Activated T-cell treated with anti-CD3 and anti-CD28 coated beads, Interleukin-2, amount 50 U/mL, for 1 hour (primary cell): ENCODE results near the gene CEP41.
"Not testable (repeated sequence)": the region's sequence is repeated elsewhere in the genome, so short reads cannot be mapped to it uniquely, and the experiment has no call there.

Experiments used
- DNase-seq: peaks from one replicate; pipeline ENCODE4 v3.0.0-alpha.2; 2020

Gene CEP41

GRCh38 chr7:130458257-130458656, 17.4 kb upstream of the CEP41 start:
- no peak for DNase-seq

- no peak for DNase-seq
Observed at GRCh38 chr7:130454959-130455358, 14.1 kb upstream of the CEP41 start.

- no peak for DNase-seq
Observed at GRCh38 chr7:130452951-130453350, 12.1 kb upstream of the CEP41 start.

- DNase-seq: not testable (repeated sequence)
Observed at GRCh38 chr7:130451344-130451743, 10.5 kb upstream of the CEP41 start.

DNA sequence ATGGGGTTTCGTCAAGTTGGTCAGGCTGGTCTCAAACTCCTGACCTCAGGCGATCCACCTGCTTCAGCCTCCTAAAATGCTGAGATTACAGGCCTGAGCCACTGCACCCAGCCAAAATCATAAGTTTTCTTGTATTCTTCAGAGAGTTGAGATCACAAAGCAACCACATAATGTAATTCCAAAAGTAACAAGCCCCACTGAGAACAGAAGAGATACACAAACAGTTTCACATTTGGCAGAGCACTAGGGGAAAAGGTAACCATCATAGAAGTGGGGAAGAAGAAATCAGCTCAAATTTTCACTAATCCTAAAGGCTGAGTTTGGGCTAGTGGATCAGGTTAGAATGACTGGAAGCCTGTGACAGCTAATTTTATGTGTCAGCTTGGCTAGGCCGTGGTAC, 5.4 kb upstream of the CEP41 start:
- DNase-seq: no peak

DNA sequence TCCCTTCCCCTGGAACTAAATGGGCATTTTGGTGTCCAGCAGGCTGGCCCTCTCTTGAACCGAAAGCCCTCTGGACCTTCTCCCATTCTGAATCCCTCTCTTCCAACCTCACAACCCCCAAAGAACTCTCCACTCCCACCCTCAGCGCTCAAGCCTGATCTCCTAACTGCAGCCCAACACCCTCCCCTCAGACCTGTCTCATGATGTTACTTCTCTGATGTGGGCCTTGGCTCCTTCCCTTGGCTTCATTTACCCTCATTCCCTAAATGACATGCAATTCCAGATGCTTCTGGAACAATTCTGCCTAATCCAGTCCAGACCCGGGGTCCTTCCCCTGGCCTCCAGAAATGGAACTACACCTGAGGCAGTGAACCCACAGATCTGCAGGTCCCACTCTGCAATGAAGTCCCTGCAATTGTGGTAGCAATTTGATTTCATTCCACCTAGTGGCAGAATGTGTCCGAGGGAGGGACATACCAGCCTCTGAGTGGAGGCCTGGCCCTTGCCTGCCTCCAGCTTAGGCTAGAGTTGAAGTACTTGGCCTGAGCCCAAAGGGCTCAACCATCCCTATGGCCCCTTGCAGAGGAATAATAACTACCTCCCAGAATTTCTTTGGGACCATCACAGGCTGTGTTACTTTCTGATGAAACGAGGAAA, 4.1 kb upstream of the CEP41 start:
- DNase-seq: no peak

- no peak for DNase-seq
Observed at GRCh38 chr7:130444234-130444633, 3.4 kb upstream of the CEP41 start.

GRCh38 chr7:130442601-130443000, 1.8 kb upstream of the CEP41 start:
- DNase-seq: no peak

- no peak for DNase-seq
Observed at GRCh38 chr7:130441408-130441869, 623 bp upstream of the CEP41 start.

GRCh38 chr7:130436253-130436652, 4.6 kb downstream of the CEP41 start:
- DNase-seq: no peak

GRCh38 chr7:130435311-130435854, 5.4 kb downstream of the CEP41 start:
- no peak for DNase-seq

DNA sequence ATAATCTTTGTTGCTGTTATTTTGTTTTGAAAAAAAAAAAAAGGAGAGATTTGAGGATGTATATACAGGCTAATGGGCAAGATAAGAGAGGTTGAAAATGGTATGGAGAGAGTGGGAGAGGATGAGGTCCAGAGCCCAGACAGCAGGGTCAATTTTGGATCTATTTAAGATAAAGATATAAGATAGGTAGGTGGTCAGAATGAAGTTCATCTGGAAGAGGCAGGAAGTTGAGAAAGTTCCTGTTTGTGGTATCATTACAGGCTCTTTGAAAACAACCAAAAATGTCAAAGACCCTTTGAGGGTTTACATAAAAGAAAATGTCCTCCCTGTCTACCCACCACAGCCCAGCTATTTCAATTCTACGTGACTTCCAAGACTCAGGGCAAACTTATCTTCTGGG, 7.5 kb downstream of the CEP41 start:
- no peak for DNase-seq

DNA sequence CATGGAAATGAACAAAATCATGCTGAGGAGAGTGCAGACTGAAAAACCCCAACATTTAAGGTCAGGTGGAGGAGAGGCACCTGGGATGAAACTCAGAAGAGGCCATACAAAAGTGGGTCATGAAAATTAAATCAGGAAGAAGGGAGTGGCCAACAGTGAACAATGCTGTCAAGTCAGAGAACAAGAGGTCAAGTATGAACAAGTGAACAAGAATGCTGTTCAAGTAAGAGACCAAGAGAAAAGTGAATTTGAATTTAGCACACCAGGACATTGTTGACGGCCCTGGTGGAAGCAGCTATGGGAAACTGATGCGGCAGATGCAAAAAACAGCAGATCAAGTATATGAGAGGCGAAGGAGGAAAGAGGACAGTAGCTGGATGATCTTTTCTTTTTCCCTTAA, 7.9 kb downstream of the CEP41 start:
- DNase-seq: no peak

DNA sequence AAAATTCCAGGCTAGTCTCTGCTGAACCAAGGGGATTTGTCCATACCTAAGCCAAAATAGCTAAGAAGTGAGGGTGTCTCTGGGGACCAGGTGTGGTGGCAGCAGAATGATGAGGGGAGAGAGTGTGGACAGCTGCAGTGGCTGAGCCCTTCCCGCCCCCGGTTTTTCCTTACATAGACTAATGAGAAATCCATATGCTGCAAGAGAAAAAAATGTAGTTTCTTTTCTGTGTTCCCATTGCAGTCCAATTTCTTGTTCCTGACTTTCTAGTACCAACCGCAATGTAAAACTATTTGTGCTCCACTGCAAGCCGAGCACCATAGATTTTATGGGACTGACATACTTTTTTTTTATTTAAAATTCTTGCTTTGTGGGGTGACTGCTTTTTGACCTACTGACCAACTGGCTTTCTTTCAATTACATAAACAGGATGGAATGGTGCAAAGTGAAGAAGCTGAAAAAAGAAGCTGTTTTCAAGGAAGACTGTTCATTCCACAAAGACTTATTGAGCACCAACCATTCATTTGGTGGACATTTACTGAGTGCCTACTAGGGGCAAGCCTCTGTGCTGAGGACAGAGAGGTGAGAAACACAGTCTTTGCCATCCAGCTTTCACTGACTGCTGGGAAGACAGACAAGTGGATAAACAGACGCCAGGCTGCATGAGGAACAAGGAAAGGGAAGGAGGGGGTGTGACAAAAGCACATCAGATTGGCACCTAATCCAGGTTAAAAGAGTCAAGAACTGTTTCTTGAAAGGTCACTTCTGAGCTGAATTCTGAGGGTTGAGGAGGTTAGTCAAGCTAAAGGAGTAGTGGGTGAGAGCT, 9.8 kb downstream of the CEP41 start:
- no peak for DNase-seq

DNA sequence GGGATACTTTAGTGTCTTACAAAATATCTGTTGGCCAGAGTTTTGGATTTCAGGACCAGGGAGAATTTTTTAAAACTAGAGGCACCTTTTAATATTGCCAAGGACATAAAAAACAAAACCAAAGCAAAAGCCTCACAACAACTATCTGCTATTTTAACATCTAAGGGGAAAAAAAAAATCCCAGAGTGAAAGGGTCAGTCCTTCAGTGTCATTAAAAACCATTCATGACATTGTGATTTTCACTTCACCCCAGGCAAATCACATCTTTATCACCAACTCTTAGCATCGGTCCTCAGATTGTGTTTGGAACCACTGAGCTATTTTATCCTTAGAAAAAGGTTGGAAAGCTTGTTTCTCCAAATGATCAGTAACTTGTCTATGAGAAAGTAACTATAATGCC, 10.7 kb downstream of the CEP41 start:
- no peak for DNase-seq

DNA sequence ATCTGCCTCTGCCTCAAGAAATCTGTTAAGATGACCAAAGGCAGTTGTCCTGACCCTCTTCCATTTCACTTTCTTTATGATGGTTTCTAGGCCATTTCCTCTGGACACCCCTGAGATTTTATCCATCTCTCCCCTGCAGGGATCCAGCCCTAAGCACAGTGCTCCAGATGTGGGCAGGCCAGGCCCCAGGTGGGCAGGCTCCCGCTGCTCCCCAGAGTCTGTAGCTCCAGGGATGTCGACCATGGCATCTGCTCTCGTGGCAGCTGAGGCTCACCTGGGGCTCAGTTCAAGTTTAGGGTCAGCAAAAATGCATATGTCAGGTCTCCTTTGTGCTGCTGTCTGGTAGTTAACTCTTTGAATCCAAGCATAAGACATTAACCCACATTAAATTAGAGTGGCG, 11.8 kb downstream of the CEP41 start:
- DNase-seq: no peak

DNA sequence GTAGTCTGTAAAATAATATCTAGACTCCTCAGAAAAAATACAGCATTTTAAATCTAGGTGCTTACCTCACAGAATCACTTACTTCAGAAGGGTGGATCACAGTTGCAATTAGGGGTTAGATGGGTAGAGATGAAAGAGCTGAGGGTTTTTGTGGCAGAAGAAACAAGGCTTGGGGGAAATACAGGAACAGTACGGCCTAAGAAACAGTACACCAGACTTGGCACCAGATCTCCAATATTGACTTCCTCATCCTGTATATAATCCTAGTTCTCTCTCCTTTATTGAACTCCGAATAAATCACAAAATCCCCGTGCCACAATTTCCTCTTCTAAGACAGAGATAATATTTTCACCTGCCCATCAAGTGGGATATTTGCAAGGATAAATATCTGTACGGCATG, 14.3 kb downstream of the CEP41 start:
- DNase-seq: no peak

- DNase-seq: no peak
Observed at GRCh38 chr7:130425796-130426195, 15.0 kb downstream of the CEP41 start.

DNA sequence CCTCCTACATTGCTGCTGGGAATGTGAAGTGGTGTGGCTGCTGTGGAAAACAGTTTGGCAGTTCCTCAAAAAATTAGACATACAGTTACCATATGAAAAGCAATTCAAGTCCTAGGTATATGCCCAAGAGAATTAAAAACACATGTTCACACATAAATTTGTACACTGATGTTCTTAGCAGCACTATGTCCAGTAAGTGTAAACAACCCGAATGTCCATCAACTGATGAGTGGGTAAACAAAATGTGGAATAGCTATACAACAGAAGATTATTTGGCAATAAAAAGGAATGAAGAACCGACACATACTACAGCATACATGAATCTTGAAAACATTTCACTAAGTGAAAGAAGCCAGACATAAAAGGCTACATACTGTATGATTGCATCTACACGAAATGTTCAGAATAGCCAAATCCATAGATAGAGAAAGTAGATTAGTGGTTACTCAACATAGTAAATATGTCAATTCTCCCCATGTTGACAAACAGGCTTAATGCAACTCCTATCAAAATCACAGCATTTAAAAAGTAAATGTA, 17.2 kb downstream of the CEP41 start:
- DNase-seq: no peak

DNA sequence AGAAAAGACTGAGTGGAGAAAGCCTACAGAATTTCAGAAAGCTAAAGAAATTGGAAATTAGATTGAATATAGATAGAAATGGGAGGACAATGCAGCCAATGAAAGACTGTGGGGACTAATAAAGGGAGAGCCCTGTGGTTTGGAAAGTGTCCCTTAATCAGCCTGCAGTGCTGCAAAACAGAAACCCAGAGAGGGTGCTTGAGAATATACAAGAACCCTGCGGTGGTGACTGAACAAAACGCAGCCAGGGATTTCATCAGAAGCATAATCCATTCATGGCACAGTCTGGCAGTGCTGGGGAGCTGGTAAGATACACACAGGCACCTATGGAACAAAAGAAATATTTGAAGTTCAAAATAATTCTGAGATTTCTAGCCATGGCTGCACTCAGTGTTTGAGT, 19.1 kb downstream of the CEP41 start:
- DNase-seq: no peak

DNA sequence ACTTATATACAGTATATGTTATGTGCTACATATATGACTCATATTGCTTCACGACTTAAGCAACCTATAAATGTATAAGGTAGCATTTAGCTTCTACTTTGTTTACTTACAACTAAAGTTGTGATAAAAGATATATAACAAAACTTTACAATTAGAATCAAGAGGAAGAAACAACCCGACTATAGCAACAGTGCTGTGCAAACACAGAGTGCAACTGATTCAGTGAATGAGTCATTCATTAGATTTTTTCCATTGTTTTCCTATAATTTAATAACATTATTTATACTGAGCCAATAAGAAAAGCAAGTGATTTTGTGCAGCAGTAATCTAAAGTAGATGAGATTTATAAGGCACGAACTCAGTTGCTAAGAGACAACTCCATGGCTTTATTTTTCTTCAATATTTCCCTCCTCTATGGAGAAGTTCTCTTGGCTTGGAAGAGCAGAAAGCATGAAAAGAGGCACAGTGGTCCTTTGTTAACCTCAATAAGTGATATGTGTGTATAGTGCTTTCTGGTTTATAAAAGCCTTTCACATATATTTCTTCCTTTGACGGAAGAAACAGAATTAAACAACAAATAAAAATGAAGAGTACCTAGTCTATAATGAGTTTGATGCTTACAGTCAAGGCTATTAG, 19.8 kb downstream of the CEP41 start:
- no peak for DNase-seq

DNA sequence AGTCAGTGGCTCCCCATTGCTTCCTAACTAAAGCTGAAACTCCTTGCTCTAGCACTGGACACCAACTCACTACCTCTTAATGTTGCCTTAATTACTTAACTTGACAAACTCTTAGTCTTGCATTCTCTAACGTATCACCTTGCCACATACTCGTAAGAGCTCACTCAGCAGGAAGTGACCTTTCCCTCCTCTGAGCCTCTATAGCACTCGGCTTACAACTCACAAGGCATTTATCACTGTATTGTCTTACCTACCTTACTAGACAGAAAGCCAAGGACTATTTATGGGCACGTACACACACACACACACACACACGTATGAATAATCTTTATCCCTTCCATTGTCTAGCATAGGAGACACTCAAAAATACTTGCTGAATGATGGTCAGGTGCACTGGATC, 21.2 kb downstream of the CEP41 start:
- DNase-seq: no peak

DNA sequence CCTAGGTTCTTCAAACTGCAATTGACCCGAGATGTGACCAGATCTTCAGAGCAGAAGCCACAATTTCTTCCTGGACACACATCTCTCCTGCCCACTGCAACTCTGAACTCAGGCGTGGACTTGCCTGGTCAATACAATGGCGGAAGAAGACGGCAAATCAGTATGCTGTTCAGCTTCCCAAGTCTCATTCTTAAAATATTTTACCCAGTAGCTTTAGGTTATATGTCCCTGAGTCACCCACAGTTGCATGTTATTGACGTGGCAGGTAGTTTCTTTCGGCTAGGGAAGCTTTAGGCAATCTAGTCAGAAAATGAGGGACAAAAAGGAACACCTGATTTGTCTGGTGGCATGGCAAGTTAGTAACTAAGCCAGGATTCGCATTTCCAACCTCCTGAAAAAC, 22.5 kb downstream of the CEP41 start:
- DNase-seq: no peak

GRCh38 chr7:130417213-130417612, 23.6 kb downstream of the CEP41 start:
- no peak for DNase-seq
